ENCODE measurements around the gene SH3PXD2A.

- TF ChIP-seq RAD21 (IDR thresholded peaks at IDR 0.05; ENCODE audit: low read length), result no peak
- TF ChIP-seq, protein P1, sequence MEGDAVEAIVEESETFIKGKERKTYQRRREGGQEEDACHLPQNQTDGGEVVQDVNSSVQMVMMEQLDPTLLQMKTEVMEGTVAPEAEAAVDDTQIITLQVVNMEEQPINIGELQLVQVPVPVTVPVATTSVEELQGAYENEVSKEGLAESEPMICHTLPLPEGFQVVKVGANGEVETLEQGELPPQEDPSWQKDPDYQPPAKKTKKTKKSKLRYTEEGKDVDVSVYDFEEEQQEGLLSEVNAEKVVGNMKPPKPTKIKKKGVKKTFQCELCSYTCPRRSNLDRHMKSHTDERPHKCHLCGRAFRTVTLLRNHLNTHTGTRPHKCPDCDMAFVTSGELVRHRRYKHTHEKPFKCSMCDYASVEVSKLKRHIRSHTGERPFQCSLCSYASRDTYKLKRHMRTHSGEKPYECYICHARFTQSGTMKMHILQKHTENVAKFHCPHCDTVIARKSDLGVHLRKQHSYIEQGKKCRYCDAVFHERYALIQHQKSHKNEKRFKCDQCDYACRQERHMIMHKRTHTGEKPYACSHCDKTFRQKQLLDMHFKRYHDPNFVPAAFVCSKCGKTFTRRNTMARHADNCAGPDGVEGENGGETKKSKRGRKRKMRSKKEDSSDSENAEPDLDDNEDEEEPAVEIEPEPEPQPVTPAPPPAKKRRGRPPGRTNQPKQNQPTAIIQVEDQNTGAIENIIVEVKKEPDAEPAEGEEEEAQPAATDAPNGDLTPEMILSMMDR (conservative IDR thresholded peaks at IDR 0.05; ENCODE audit: low read depth, low read length), result no peak
- TF ChIP-seq POLR2A (IDR thresholded peaks at IDR 0.05; ENCODE audit: low read depth, low read length), result no peak
- no peak for TF ChIP-seq MAZ (IDR thresholded peaks at IDR 0.05; ENCODE audit: borderline replicate concordance, low read depth, low read length)
- no peak for TF ChIP-seq MAFK (IDR thresholded peaks at IDR 0.05; ENCODE audit: low read depth, low read length)
- no peak for TF ChIP-seq MXI1 (IDR thresholded peaks at IDR 0.05; ENCODE audit: borderline replicate concordance, low read depth, low read length)
- TF ChIP-seq RFX5 (IDR thresholded peaks at IDR 0.05; ENCODE audit: low read depth, low read length), result no peak
- no peak for TF ChIP-seq CHD1 (IDR thresholded peaks at IDR 0.05; ENCODE audit: low read depth, low read length)
- TF ChIP-seq CEBPB (IDR thresholded peaks at IDR 0.05; ENCODE audit: low read depth, low read length), result no peak
- no peak for TF ChIP-seq SMC3 (IDR thresholded peaks at IDR 0.05; ENCODE audit: low read depth, low read length)
These were observed 145.9 kb downstream of the SH3PXD2A start for GRCh38 chr10:103709341-103709920.
